Activated CD4-positive, CD25-positive, alpha-beta regulatory T cell (primary cell): Measurements from ENCODE around the gene CD34.

Experiments
- DNase-seq, 4 experiments: peaks; one replicate each; lab custom pipeline; 2025; lab: John Stamatoyannopoulos, UW

Gene CD34

GRCh38 chr1:207852576-207853371, 58.2 kb downstream of the CD34 start:
- no peak for DNase-seq

DNA sequence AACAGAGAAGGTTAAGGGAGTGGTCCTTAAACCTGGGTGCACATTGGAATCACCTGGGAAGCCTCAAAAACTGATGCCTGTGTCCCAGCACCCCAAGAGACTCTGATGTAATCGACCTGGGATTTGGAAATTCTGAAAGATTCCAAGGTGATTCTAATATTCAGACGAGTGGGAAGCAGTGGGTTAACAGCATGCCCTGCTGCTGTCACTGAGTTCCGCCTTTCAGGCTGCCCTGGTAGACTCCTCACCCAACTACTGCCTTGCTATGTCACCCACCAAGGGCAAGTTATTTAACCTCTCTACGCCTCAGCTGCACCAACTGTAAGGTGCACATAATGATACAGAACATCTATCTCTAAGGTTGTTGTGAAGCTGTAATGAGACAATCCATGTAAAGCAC, 59.2 kb downstream of the CD34 start:
- no peak for DNase-seq

DNA sequence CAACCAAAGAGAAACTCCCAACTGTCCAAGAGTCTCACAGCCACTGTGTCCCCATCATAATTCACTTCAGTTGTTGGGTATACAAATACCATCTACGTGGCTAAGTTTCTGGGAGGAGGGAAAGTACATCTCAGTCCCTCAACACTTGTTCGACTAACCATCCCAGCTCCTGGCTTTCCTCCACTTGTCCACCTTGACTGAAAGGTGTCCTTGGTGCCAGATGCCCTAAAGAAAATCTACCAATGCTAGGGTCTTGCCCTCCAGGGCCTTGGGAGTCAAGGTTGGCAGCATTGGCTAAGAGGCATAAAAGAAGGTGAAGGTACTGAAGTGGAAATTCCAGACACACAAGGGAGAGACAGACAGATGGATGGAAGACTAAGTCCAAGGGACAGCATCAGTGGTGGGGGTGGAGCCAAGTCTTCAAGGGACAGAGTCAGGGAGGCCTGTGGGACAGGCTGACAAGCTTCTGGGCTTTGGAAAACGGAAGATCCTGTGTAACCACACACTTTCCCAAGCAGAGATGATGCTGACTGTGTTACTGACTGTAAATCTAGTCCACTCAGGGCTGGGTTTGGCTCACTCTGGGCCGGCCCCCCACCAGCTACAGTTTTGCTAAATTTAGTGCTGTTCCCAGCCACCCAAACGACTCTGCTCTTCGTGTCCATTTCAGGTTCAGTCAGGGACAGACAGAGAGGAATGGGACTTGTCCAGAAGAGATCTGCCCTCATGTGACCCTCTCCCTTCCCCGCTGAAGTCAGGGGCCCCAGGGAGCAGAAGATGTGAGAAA, 60.1 kb downstream of the CD34 start:
- no peak for DNase-seq

DNA sequence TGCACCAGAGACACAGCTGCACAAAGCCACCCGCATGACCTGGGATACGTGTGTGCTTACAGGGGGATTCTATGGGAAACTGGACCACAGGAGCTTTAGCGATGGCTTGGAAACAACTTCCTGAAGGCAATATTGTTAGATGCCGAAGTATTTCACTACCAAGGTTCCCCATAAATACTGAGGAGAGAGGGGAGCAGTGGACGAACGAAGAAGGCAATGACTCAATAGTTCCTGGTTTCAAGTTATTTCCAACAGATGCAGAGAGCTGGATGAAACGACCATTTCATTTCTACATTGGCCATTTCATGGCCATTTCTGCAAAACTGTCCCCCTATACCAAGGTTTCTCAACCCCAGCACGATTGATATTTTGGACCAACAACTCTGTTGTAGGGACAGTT, 61.3 kb downstream of the CD34 start:
- DNase-seq = no peak

DNA sequence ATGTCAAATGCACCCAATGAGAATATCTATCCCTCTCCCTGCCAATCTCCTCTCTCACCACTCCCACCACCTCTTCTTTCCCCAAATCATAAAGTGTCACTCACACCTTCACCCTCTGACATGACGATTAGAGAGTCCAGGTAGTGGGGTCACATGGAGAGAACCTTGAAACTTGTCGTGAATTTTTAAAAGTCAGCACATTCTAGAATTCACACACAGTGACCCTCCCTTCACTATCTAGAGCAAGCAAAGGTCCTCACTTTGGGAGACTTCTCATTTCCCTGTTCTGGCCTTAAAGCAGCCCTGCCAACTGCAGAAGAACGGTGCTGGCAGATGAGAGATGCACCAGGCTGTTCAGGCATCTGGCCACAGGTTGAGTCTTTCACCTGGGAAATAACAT, 61.9 kb downstream of the CD34 start:
- no peak for DNase-seq

GRCh38 chr1:207848234-207848633, 62.7 kb downstream of the CD34 start:
- no peak for DNase-seq

- DNase-seq = no peak
Measured at GRCh38 chr1:207847116-207847515, 63.8 kb downstream of the CD34 start.

- no peak for DNase-seq
Measured at GRCh38 chr1:207845109-207845508, 65.8 kb downstream of the CD34 start.

GRCh38 chr1:207844371-207844770, 66.6 kb downstream of the CD34 start:
- no peak for DNase-seq

GRCh38 chr1:207842506-207842905, 68.4 kb downstream of the CD34 start:
- DNase-seq = no peak

- DNase-seq = no peak
Measured at GRCh38 chr1:207841901-207842300, 69.0 kb downstream of the CD34 start.

DNA sequence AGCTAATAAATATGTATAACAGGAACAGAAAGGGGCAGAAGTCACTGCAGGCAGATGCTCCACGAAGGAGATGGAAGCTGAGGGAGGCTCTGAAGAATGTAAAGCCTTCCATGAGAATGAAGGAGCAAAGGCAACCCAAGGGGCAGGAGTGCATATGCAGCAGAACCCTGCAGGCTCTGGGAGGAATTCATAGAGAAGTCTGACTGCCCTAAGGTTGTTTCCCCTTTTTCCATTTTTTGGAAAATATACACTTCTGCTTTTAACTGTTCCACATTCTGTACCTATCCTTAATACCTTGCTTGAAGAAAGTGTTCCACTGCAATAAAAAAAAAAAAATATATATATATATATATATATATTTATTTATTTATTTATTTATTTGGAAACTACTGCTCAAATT, 69.6 kb downstream of the CD34 start:
- DNase-seq = no peak

- no peak for DNase-seq
Measured at GRCh38 chr1:207840380-207840779, 70.5 kb downstream of the CD34 start.

- no peak for DNase-seq
Measured at GRCh38 chr1:207839083-207839413, 71.9 kb downstream of the CD34 start.

- DNase-seq = no peak
Measured at GRCh38 chr1:207838156-207839082, 72.5 kb downstream of the CD34 start.

DNA sequence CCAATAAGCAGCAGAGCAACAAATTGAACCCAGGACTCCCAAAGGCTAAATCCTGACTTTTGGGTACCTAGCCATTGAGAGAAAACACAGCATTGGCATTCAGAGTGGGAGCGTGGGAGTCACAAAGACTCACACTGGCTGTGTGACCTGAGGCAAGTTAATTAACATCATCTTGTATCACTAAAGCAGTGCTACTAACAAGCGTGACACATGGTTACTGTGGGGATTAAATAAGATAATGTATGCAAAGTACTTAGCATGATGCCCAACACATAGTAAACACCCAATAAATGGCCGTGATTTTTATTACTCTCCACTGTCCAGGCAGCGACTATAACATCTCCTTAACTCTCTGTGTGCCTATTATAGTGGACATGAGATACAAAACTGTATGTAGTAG, 73.3 kb downstream of the CD34 start:
- DNase-seq = no peak

DNA sequence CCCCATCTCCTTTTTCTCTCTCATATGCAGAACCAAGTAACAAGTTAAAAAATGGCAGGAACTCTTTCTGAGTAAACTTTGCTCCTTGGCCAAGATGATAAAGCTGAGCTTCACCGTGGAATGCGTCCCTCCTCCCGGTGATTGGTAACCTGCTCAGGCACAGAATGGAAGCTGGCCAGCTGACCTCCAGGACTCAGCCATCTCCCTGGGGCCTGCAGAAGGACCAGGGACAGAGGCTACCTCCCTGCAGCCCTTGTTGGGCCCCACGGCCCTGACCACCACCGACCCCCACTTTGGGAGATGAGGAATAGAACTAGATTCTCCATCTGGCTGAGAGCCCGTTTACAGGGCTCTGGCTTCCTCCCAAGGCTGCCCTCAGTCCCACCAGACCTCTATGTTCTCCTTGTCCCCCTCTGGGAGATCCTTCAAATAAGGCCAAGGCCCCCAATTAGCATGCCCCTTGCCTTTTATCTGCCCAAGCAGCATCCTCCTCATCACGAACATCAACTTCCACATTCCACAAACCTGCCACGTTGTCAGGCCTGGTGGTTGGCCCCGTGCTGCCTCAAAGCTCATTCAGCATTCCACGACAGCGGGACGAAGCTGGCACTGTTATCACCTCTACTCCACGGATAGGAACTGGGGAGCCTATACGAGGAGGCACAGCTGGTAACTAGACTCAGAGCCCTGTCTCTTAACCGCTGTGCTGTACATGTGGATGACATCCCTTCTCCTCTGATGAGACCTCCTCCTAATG, 74.2 kb downstream of the CD34 start:
- DNase-seq = no peak

DNA sequence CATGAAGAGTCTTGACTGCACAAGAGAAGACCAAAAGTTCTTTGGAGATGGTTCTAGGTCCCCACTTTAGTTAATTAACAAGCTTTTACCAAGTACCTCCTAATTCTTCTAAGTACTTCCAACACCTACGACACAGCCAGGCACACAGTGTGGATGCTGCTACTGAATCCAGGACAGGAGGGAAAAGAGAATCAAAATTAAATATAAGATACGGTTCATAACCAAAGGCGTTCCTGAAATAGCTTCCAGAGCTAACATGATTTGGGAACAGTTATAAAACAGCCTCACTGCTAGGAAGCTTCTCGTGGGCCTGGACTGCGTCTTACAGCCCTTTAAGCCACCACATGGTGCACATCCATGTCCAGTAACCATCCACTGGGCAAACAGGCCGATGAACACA, 75.0 kb downstream of the CD34 start:
- no peak for DNase-seq

- no peak for DNase-seq
Measured at GRCh38 chr1:207833956-207834660, 76.8 kb downstream of the CD34 start.

DNA sequence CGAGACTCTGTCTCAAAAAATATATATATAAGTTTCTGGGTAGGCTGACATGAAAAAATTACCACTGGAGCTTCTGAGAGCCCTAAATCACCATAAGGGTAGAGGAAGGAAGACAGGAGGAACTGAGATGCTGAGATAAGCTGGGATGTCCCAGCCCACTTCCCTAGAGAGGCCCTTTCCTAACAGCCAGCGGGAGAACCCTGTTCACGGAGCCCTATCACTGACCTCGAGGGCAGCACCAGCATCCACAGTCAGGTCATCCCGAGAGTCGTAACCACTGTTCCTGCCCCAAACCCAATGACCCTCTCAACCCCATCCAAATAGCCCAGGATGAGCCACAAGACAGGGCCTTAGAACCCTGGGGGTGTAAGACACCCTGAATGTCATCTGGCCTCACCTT, 77.5 kb downstream of the CD34 start:
- DNase-seq = no peak

DNA sequence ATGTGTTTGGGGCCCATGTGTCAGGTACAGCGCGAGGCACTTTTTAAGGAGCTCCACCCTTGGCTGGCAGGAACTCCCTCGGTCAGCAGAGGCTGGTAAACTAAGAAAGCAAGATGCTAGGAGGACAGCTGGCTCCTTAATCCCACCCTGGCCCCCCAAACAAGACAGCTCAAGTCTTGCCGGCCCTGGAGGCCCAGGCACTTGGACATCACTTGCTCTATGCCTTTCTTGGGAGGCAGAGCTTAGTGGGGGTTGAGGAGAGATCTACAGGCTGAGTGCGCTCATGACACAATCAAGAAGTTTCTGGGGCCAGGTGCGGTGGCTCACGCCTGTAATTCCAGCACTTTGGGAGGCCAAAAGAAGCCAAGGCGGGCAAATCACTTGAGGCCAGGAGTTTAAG, 78.1 kb downstream of the CD34 start:
- DNase-seq = no peak
